Fibroblast of mammary gland (primary cell): ENCODE results near the gene PDGFRB.

ENCODE experiments used
- DNase-seq: peaks from one replicate; pipeline ENCODE4 v3.0.0-alpha.2; 2010; ENCODE audit warnings: low read depth
- H3K4me3 ChIP-seq: 2 replicates; pipeline ENCODE4 v1.5.1; 2011; ENCODE audit warnings: low read depth, mild to moderate bottlenecking, low read length, moderate library complexity; ENCODE audit not compliant: control insufficient read depth
- TF ChIP-seq, protein P1 (sequence below): conservative IDR thresholded peaks from 2 replicates; pipeline ENCODE4 v1.5.1; 2011; ENCODE audit warnings: low read depth, low read length, inconsistent platforms; ENCODE audit not compliant: control insufficient read depth, insufficient read depth

The PDGFRB gene

DNA sequence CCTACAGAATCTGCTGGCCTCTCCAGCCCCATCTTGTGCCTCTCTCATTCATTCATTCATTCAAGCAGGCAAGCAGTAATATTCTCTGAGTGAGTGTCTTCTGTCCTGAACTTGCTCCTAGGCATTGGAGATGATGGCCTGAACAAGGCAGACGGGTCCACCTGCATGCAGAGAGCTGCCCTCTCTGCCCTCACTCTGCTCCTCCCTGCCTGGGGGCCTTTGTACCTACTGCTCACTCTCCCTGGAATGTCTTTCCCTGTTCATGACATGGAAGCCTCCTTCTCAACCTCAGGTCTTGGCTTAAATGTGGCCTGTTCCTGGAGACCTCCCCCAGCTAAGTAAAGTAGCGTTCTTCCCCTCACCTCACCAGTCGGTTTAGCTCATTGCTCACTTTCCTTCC, 17.5 kb upstream of the PDGFRB start:
- H3K4me3 ChIP-seq = no peak overlapping the region
- no peak for DNase-seq
- TF ChIP-seq, protein P1, sequence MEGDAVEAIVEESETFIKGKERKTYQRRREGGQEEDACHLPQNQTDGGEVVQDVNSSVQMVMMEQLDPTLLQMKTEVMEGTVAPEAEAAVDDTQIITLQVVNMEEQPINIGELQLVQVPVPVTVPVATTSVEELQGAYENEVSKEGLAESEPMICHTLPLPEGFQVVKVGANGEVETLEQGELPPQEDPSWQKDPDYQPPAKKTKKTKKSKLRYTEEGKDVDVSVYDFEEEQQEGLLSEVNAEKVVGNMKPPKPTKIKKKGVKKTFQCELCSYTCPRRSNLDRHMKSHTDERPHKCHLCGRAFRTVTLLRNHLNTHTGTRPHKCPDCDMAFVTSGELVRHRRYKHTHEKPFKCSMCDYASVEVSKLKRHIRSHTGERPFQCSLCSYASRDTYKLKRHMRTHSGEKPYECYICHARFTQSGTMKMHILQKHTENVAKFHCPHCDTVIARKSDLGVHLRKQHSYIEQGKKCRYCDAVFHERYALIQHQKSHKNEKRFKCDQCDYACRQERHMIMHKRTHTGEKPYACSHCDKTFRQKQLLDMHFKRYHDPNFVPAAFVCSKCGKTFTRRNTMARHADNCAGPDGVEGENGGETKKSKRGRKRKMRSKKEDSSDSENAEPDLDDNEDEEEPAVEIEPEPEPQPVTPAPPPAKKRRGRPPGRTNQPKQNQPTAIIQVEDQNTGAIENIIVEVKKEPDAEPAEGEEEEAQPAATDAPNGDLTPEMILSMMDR = no peak

DNA sequence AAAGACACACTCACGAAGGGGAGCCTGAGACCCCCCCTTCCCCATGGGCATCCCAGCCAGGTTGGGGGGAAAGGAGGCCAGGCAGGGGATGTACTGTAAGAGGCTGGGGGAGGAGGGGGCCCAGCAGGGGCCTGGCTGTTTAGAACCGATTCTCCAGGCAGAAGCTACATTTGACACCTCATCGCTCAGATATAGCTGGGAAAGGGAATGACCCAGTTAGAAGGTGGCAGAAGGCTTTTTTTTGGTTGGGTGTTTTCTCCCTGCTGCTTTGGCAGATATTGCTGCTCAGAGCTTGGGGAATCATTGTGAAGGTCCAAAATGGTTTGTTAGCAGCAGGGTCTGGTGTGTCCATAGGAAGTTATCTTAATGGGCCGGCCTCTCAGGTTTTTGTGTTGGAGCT, 16.9 kb upstream of the PDGFRB start:
- TF ChIP-seq, protein P1 = no peak
- DNase-seq = no peak
- no peak overlapping the region for H3K4me3 ChIP-seq

DNA sequence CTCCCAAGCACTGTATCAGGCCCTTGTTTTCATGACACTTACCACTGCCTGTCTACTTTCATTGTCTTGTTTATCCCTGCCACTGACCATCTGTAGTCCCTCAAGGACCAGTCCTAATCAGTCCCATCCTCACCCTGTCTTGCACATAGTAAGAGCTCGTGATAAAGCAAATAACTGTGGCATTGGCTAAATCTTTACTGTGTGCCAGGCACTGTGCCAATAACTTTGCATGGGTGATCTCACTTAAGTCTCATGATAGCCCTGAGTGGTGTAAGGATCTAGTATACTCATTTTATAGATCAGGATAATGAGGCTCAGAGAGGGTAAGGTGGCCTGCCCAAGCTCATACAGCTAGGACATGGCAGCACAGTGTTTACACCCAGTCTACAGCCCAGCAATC, 16.5 kb upstream of the PDGFRB start:
- peak; percentile 72 for DNase-seq
- H3K4me3 ChIP-seq = no peak overlapping the region
- TF ChIP-seq, protein P1 = no peak

DNA sequence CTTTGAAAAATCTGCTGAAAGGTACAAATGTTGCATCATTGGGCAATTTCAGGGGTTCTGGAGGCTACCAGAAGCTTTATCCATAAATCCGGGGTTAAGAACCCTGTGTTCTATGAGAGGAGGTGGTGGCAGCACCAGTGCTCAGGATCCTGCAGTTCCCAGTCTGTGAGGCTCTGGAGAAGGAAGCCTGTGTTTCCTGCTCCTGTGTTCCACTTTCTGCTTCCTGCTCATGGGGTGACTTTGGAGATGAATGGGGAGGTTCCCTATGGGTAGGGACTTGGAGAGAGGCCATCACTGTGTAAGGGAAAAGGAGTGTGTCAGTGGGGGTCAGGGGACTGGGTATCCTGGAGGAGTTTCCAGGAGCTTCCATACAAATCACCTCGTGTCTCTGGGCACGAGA, 13.2 kb upstream of the PDGFRB start:
- no peak for DNase-seq
- TF ChIP-seq, protein P1 = no peak
- no peak overlapping the region for H3K4me3 ChIP-seq

DNA sequence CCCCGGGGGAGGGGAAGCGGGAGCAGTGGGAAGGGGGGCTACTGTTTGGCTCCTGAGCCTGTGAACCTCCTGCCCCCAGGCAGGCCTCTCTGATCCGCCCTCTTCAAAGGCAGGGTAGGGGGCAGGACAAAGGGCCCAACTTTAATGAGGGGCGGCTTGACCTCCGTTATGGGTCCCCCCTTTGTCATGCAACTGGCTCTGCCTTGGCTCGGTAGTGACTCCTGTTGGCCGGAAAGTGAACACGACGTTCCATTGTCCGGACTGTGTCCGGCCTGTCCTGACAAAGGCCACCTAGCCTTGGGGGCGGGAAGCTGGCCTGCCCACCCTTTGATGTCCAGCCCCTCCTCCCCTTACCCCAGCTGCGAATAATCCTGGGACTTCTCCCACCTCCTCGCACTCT, 12.3 kb upstream of the PDGFRB start:
- H3K4me3 ChIP-seq = no peak overlapping the region
- DNase-seq = no peak
- TF ChIP-seq, protein P1 = no peak

DNA sequence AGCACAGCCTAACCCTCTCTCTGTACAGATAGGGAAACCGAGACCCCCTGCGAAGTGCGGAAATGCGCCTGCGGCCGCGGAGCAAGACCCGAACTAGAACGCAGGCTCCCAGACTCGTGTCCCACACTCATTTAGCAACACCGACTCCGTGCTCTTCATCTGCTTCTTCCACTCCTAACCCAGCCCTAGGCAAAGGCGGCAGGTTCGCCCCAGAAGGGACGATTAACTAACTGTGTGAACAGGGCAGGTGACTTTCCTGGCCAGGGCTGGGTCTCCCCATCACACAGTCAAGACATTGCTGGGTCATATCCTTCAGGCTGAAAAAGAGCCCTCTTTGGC, 11.8 kb upstream of the PDGFRB start:
- no peak overlapping the region for H3K4me3 ChIP-seq
- no peak for DNase-seq
- TF ChIP-seq, protein P1 = no peak
